Mesodermal cell (in vitro differentiated cells): ENCODE results near the gene PTPRN2.

Experiments used
- H3K27ac ChIP-seq: 2 replicates; pipeline ENCODE4 v1.7.0; 2013; ENCODE audit warnings: mild to moderate bottlenecking, low read depth, low read length, moderate library complexity; ENCODE audit not compliant: severe bottlenecking
- H3K36me3 ChIP-seq: 2 replicates; pipeline ENCODE4 v1.7.1; 2013; ENCODE audit warnings: mild to moderate bottlenecking, low read length, moderate library complexity; ENCODE audit not compliant: control insufficient read depth, insufficient read depth
- H3K4me1 ChIP-seq: one replicate; pipeline ENCODE4 v1.7.1; 2013; ENCODE audit warnings: mild to moderate bottlenecking, low read length; ENCODE audit not compliant: insufficient read depth, control insufficient read depth, poor library complexity, severe bottlenecking
- H3K4me3 ChIP-seq: 2 replicates; pipeline ENCODE4 v1.7.0; 2013; ENCODE audit warnings: low read length, control low read depth, mild to moderate bottlenecking; ENCODE audit not compliant: insufficient read depth, poor library complexity, severe bottlenecking; ENCODE audit errors: extremely low read depth
- H3K9me3 ChIP-seq: 2 replicates; pipeline ENCODE4 v1.7.1; 2013; ENCODE audit warnings: mild to moderate bottlenecking, low read length, moderate library complexity; ENCODE audit not compliant: control insufficient read depth
- WGBS, 2 experiments: methylation state at CpG; one replicate each; pipeline ENCODE4 v1.1.5; 2013; ENCODE audit warnings: missing lambda C conversion rate in 2 of 2; ENCODE audit not compliant: insufficient coverage in 2 of 2; 5-methylcytosine and 5-hydroxymethylcytosine counted together

The PTPRN2 gene

GRCh38 chr7:158137516-158138328 is 449.9 kb downstream of the PTPRN2 start:
- H3K4me3 ChIP-seq = no peak overlapping the region
- no peaks in the 10 kb centered on the region for H3K4me1 ChIP-seq
- H3K36me3 ChIP-seq = no peaks in the 10 kb centered on the region
- peaks cover 89% of the 10 kb centered on the region for H3K9me3 ChIP-seq
- WGBS, 2 experiments = 71 to 73% methylated on average over 12 to 16 of the region's 18 CpGs
- H3K27ac ChIP-seq = no peak overlapping the region

GRCh38 chr7:158135931-158136330 is 451.7 kb downstream of the PTPRN2 start:
- H3K27ac ChIP-seq = no peak overlapping the region
- H3K36me3 ChIP-seq = no peaks in the 10 kb centered on the region
- H3K4me3 ChIP-seq = no peak overlapping the region
- H3K9me3 ChIP-seq = peaks cover 93% of the 10 kb centered on the region
- WGBS, 2 experiments = 82 to 87% methylated on average over 11 of the region's 16 CpGs
- no peaks in the 10 kb centered on the region for H3K4me1 ChIP-seq

GRCh38 chr7:158134824-158135223 is 452.8 kb downstream of the PTPRN2 start:
- peaks cover 93% of the 10 kb centered on the region for H3K9me3 ChIP-seq

GRCh38 chr7:158133515-158134271 is 453.9 kb downstream of the PTPRN2 start:
- Histone ChIP-seq H3K27ac (no peak overlapping the region), H3K9me3 (peaks cover 92% of the 10 kb centered on the region)
- WGBS, 2 experiments = 86 to 87% methylated on average over 30 to 32 of the region's 36 CpGs

More at GRCh38 chr7:158134824-158135223, 452.8 kb downstream of the PTPRN2 start:
- Histone ChIP-seq H3K4me1 (no peaks in the 10 kb centered on the region), H3K36me3 (no peaks in the 10 kb centered on the region), H3K27ac (no peak overlapping the region), H3K4me3 (no peak overlapping the region)
- 44 to 100% methylated on average over 1 to 2 of the region's 4 CpGs for WGBS, 2 experiments

DNA sequence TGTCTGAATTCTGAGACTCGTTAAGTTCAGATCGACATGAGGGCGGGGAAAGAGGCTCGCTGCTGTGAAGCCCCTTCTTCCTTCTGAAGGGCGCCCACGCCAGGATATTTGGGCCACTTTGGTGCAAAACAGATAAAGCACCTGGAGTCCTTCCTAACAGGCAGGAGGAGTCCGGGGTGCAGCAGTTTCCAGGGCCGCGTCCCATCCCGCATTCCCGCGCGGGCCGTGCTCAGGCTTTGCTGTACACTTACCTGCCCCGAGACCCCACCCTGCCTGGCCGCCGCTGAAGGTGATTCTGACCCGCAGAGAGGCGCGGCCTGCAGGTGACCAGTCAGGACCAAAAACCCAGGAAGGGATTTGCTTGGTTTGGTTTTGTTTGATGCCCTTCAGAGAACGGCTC is 454.6 kb downstream of the PTPRN2 start:
- Histone ChIP-seq H3K27ac (no peak overlapping the region), H3K4me3 (no peak overlapping the region), H3K9me3 (peaks cover 92% of the 10 kb centered on the region), H3K4me1 (no peaks in the 10 kb centered on the region), H3K36me3 (no peaks in the 10 kb centered on the region)
- WGBS, 2 experiments = 88 to 93% methylated on average over 17 to 21 of the region's 21 CpGs

More at GRCh38 chr7:158133515-158134271, 453.9 kb downstream of the PTPRN2 start:
- Histone ChIP-seq H3K4me3 (no peak overlapping the region), H3K4me1 (no peaks in the 10 kb centered on the region), H3K36me3 (no peaks in the 10 kb centered on the region)

DNA sequence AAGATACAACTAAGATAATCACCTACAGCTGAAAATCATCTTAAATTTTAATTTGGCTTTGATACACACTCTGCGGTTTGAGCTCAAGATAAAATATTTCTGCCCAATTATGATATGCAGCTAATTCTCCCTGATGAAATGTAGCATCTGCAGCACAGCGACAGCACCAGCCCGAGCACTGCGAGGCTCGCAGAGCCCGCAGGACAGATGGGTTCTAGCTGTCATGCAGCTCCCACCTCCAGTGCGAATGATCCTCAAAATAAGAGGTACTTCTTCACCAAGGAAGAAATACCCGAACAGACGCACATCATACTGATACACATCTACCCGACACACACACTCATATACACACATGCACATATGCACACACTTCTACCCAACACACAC is 457.6 kb downstream of the PTPRN2 start:
- WGBS, 2 experiments = 90 to 91% methylated on average over 10 of the region's 10 CpGs
- H3K36me3 ChIP-seq = no peaks in the 10 kb centered on the region
- H3K4me3 ChIP-seq = no peak overlapping the region
- H3K27ac ChIP-seq = no peak overlapping the region
- no peaks in the 10 kb centered on the region for H3K4me1 ChIP-seq
- H3K9me3 ChIP-seq = peaks cover 86% of the 10 kb centered on the region

DNA sequence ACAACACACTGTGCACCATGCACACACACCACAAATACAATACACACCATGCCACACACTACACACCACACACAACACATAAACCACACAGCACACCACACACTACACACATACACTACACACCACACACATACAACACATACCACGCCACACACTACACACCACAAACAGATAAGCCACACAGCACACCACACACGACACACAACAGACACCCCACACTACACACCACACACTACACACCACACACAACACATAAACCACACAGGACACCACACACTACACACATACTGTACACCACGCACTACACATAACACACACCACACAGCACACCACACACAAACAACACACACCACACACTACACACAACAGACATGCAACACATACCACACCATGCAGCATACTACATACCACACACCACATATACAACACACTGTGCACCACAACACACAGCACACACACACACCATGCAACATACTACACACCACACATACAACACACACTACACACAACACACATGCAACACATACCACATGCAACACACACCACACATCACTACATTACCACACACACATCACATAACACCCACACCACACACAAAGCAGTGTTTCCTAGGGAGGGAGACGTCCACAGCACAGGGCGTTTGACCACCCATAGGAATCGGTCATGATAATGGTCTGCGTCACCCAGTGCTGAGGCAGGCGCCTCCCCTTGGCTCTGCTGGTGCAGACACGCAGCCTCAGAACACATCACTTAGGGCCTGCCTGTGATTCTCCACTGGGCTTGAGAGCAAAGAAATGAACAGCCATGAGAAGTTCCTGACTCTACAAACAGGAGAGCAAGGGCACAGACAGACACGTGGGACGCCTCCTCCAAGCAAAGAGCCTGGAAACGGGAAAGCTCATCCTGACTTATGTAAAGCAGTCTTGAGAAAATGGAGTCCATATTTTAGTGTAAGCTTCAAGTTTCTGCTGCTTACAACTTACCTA is 458.3 kb downstream of the PTPRN2 start:
- H3K36me3 ChIP-seq = no peaks in the 10 kb centered on the region
- 74 to 81% methylated on average over 12 of the region's 12 CpGs for WGBS, 2 experiments
- peaks cover 86% of the 10 kb centered on the region for H3K9me3 ChIP-seq
- H3K4me3 ChIP-seq = no peak overlapping the region
- no peak overlapping the region for H3K27ac ChIP-seq
- no peaks in the 10 kb centered on the region for H3K4me1 ChIP-seq

DNA sequence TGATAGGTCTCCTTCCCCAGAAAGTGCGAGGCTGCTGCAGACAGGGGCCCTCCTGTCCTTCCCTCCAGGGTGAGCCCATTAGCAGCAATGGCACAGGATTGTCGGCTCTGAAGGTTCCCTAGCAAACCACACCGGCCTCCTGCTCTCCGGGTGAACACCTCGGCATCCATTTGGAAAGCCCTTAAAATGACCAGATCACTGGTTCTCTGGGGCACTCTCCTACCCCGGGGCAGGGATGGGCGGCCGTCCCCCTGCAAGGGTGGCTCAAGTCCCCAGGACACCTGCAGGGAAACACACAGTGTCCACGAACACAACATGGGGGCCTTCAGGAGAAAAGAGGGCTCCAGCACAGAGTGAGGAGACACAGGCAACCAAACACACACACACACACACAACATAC is 459.1 kb downstream of the PTPRN2 start:
- Histone ChIP-seq H3K4me3 (no peak overlapping the region), H3K27ac (no peak overlapping the region), H3K4me1 (no peaks in the 10 kb centered on the region), H3K9me3 (peaks cover 82% of the 10 kb centered on the region), H3K36me3 (no peaks in the 10 kb centered on the region)
- WGBS, 2 experiments = 72 to 81% methylated on average over 8 to 9 of the region's 9 CpGs

DNA sequence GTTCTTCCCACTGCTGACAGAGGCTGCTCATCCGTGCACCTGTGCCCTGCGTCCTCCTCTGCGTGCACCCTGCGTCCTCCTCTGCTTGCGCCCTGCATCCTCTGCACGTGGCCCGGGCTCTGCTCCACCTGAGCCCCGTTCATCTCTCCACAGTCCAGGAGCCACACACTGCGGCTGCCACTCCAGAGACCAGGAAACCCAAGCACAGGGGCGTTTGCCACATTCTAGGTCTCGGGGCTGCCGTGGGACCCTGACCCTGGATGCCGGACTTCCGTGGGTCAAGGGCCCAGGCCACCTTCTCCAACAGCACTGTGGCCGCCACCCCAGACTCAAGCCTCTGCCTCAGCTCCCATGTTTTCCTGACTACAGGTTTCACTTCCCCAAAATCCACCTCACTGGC is 460.4 kb downstream of the PTPRN2 start:
- no peak overlapping the region for H3K27ac ChIP-seq
- H3K9me3 ChIP-seq = peaks cover 82% of the 10 kb centered on the region
- no peak overlapping the region for H3K4me3 ChIP-seq
- no peaks in the 10 kb centered on the region for H3K36me3 ChIP-seq
- H3K4me1 ChIP-seq = no peaks in the 10 kb centered on the region
- 77 to 88% methylated on average over 14 of the region's 15 CpGs for WGBS, 2 experiments

GRCh38 chr7:158126661-158127060 is 461.0 kb downstream of the PTPRN2 start:
- no peak overlapping the region for H3K27ac ChIP-seq
- WGBS, 2 experiments = 86 to 96% methylated on average over 9 to 14 of the region's 15 CpGs
- H3K36me3 ChIP-seq = no peaks in the 10 kb centered on the region
- H3K4me3 ChIP-seq = no peak overlapping the region
- H3K9me3 ChIP-seq = peaks cover 82% of the 10 kb centered on the region
- no peaks in the 10 kb centered on the region for H3K4me1 ChIP-seq
